Transverse colon (tissue), 4 donors: Measurements from ENCODE around the gene KIF18A. TPM values are rescaled to one million over a fixed set of nuclear protein-coding genes. Genes with fewer than 3 reads are reported as not detected.
"Not testable (repeated sequence)": the region's sequence is repeated elsewhere in the genome, so short reads cannot be mapped to it uniquely, and the experiment has no call there.

Source experiments
- DNase-seq: peaks from one replicate; pipeline ENCODE4 v3.0.0-alpha.2; 2019
- H3K27ac ChIP-seq, 4 donors: fragments of 200-600 bp; sonication (generic); 2 replicates each; pipeline ENCODE4 v1.5.1; 2016 to 2018; ENCODE audit warnings: inconsistent platforms in 4 of 4
- H3K27me3 ChIP-seq: fragments of 200-600 bp; sonication (generic); 2 replicates; pipeline ENCODE4 v1.5.1; 2017; ENCODE audit warnings: inconsistent platforms
- H3K36me3 ChIP-seq, 4 donors: fragments of 200-600 bp; sonication (generic); 2 replicates each; pipeline ENCODE4 v1.5.1; 2017 to 2019; ENCODE audit warnings: inconsistent platforms in 4 of 4
- H3K4me1 ChIP-seq, 4 donors: fragments of 200-600 bp; sonication (generic); 2 replicates each; pipeline ENCODE4 v1.5.1; 2017 to 2020; ENCODE audit warnings: inconsistent platforms in 4 of 4
- H3K4me3 ChIP-seq, 4 donors: fragments of 200-600 bp; sonication (generic); 1 replicate in 1 of 4; 2 replicates in 3 of 4; pipeline versions ENCODE4 v1.5.1 to v1.6.1; 2017 to 2019; ENCODE audit warnings: inconsistent platforms in 4 of 4
- H3K9me3 ChIP-seq, 2 donors: fragments of 200-600 bp; sonication (generic); 2 replicates each; pipeline ENCODE4 v1.5.1; 2017 to 2019; ENCODE audit warnings: inconsistent platforms in 2 of 2
- EP300 ChIP-seq: sonication (generic); formaldehyde crosslinking; IDR thresholded peaks from one replicate; pipeline ENCODE4 v1.6.1; 2017; ENCODE audit warnings: antibody characterized with exemption, low read depth
- POLR2A ChIP-seq: fragments of 450-650 bp; IDR thresholded peaks from one replicate; pipeline ENCODE4 v1.6.1; 2016; ENCODE audit warnings: antibody characterized with exemption, mild to moderate bottlenecking, moderate library complexity
- POLR2AphosphoS5 ChIP-seq, 3 donors: sonication (generic); formaldehyde crosslinking; IDR thresholded peaks; one replicate each; pipeline ENCODE4 v1.6.1; 2016; ENCODE audit warnings: antibody characterized with exemption in 3 of 3
- WGBS, 2 donors: methylation state at CpG; one replicate each; pipeline ENCODE4 v1.1.5; 2018; ENCODE audit warnings: low coverage in 1 of 2; 5-methylcytosine and 5-hydroxymethylcytosine counted together
- in situ Hi-C, 4 donors: fragments of 200-750 bp; cut with MboI; loops; one replicate each; pipeline versions ENCODE4 v1.15.0 to v1.15.1; 2017; ENCODE audit warnings: low sequenced_read_pairs in 3 of 4, low pct_ligation_motif_present in 1 of 4, low pct_unique_long_range_greater_than_20kb in 1 of 4
- intact Hi-C: fragments of 100-400 bp; cut with DNase I; formaldehyde crosslinking; loops from one replicate; pipeline ENCODE4 v1.15.1; 2023; ENCODE audit warnings: low total_unique reads
- total RNA-seq, 4 donors: library from RNA; depleted of rRNA; stranded (reverse); fragments of >200 nt; gene quantifications; one replicate each; pipeline ENCODE4 v1.1.0, GENCODE V29; 2016
- TF ChIP-seq, protein P1 (sequence below), 5 experiments: fragments of 200-600 bp in 3 of 5; fragments of 450-650 bp in 2 of 5; sonication (generic) in 3 of 5; IDR thresholded peaks; 1 replicate in 2 of 5; 2 replicates in 3 of 5; pipeline ENCODE4 v1.5.1; 2016 to 2017; ENCODE audit warnings: antibody characterized with exemption in 5 of 5, inconsistent platforms in 3 of 5, mild to moderate bottlenecking in 2 of 5, moderate library complexity in 1 of 5

The KIF18A gene
- total RNA-seq, 4 donors from 2014 or later: 0.20 to 1.8 (median 0.43) TPM

DNA sequence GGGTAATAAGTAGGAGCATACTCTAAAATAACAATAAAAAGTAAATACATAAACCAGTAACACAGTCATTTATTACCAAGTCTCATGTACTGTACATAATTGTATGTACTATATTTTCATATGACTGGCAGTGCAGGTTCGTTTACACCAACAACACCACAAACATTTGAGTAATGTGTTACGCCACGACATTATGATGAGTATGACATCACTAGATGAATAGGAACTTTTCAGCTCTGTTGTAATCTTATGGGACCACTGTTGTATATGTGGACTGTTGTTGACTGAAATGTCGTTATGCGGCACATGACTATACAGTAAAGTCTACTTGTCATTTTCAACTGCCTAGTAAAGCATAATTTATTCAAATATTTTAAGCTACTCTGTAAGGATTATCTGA is 18.6 kb downstream of the KIF18A start:
- WGBS, 2 donors: 88% methylated on average over 5 of the region's 5 CpGs
- H3K27me3 ChIP-seq: no peaks in the 10 kb centered on the region
- no peak for DNase-seq
- H3K4me3 ChIP-seq: no peak overlapping the region
- H3K4me1 ChIP-seq: no peaks in the 10 kb centered on the region
- no peaks in the 10 kb centered on the region for H3K9me3 ChIP-seq
- no peak for TF ChIP-seq POLR2AphosphoS5 (IDR thresholded peaks at IDR 0.05)
- TF ChIP-seq EP300: no peak
- TF ChIP-seq, protein P1, sequence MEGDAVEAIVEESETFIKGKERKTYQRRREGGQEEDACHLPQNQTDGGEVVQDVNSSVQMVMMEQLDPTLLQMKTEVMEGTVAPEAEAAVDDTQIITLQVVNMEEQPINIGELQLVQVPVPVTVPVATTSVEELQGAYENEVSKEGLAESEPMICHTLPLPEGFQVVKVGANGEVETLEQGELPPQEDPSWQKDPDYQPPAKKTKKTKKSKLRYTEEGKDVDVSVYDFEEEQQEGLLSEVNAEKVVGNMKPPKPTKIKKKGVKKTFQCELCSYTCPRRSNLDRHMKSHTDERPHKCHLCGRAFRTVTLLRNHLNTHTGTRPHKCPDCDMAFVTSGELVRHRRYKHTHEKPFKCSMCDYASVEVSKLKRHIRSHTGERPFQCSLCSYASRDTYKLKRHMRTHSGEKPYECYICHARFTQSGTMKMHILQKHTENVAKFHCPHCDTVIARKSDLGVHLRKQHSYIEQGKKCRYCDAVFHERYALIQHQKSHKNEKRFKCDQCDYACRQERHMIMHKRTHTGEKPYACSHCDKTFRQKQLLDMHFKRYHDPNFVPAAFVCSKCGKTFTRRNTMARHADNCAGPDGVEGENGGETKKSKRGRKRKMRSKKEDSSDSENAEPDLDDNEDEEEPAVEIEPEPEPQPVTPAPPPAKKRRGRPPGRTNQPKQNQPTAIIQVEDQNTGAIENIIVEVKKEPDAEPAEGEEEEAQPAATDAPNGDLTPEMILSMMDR (IDR thresholded peaks at IDR 0.05): no peak
- no peak for TF ChIP-seq POLR2A
- no peaks in the 10 kb centered on the region for H3K36me3 ChIP-seq
- H3K27ac ChIP-seq: no peak overlapping the region
- intact Hi-C loops (no loop called here), in situ Hi-C loops (no loop called here)

DNA sequence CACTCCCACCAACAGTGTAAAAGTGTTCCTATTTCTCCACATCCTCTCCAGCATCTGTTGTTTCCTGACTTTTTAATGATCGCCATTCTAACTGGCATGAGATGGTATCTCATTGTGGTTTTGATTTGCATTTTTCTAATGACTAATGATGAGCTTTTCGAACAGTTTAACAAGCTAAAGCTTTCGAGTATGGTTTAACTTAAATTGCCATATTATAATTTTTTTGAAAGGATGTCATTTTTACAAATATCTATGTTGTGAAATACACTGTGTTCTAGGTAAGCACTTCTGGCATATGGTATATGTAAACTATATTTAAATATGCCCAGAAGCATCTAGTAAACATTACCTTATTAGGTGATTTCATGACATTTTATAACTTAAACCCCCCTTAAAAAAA is 20.3 kb downstream of the KIF18A start:
- in situ Hi-C loops, intact Hi-C loops, H3K27me3 ChIP-seq, H3K9me3 ChIP-seq, H3K36me3 ChIP-seq, H3K27ac ChIP-seq, H3K4me1 ChIP-seq, H3K4me3 ChIP-seq, DNase-seq: not testable (repeated sequence)
- 94 to 96% methylated on average over 3 of the region's 3 CpGs for WGBS, 2 donors

DNA sequence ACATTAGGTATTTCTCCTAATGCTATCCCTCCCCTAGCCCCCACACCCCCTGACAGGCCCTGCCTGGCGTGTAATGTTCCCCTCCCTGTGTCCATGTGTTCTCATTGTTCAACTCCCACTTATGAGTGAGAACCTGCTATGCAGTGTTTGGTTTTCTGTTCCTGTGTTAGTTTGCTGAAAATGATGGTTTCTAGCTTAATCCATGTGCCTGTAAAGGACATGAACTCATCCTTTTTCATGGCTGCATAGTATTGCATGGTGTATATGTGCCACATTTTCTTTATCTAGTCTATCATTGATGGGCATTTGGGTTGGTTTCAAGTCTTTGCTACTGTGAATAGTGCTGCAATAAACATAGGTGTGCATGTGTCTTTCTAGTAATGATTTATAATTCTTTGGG is 20.8 kb downstream of the KIF18A start:
- 100% methylated on average over 1 of the region's 1 CpG for WGBS, 2 donors
- H3K27ac ChIP-seq, H3K4me1 ChIP-seq, H3K4me3 ChIP-seq, H3K27me3 ChIP-seq, in situ Hi-C loops, H3K36me3 ChIP-seq, H3K9me3 ChIP-seq, DNase-seq, intact Hi-C loops: not testable (repeated sequence)

DNA sequence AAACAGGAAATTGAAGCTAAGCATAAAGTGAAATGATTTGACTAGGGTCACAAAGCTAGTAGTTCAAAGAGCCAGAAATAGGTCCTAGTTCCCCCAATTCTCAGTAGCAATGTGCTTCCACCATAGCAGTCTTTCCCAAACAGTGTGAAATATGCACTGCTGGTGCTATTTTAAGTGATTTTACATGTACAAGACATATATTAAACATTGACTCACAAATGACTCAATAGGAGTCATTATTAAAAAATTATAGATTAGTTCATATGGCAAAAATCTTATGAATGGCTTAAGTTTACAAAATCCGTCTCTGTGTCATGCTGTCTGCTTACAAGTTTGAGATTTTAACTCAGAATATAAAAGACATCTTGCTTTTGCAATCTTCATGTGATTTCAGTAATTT is 21.4 kb downstream of the KIF18A start:
- no peak for DNase-seq
- Histone ChIP-seq H3K9me3 (no peaks in the 10 kb centered on the region), H3K27ac (no peak overlapping the region), H3K4me1 (no peaks in the 10 kb centered on the region), H3K36me3 (no peaks in the 10 kb centered on the region), H3K27me3 (no peaks in the 10 kb centered on the region), H3K4me3 (no peak overlapping the region)
- TF ChIP-seq POLR2AphosphoS5 (IDR thresholded peaks at IDR 0.05) (no peak), POLR2A (no peak), EP300 (no peak)
- TF ChIP-seq, protein P1 (IDR thresholded peaks at IDR 0.05): no peak
- WGBS, 2 donors: 93 to 100% methylated on average over 1 of the region's 1 CpG
- intact Hi-C loops: no loop called here
- in situ Hi-C loops: no loop called here

DNA sequence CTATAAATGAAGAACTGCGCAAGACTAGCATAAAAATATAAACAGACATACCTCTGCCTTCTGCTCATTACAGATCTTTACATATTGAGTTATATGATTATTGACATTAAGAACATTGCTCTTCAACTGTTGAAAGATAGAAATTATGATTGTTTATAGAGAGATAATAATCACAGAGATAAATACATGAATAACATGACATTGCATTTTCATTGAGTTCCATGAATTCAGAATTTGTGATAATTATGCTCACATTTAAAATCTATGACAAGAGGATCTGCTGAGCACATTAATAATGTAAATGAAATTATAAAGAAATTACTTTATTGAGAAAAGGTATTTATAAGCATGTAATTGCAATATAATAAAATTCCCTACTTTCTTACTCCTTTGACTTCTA is 24.8 kb downstream of the KIF18A start:
- intact Hi-C loops (no loop called here), in situ Hi-C loops (no loop called here)
- H3K9me3 ChIP-seq: no peaks in the 10 kb centered on the region
- no peak overlapping the region for H3K27ac ChIP-seq
- H3K4me3 ChIP-seq: no peak overlapping the region
- no peak for DNase-seq
- 98 to 100% methylated on average over 1 of the region's 1 CpG for WGBS, 2 donors
- H3K4me1 ChIP-seq: no peaks in the 10 kb centered on the region
- no peaks in the 10 kb centered on the region for H3K27me3 ChIP-seq
- H3K36me3 ChIP-seq: no peaks in the 10 kb centered on the region
- no peak for TF ChIP-seq POLR2AphosphoS5 (IDR thresholded peaks at IDR 0.05)
- TF ChIP-seq, protein P1 (IDR thresholded peaks at IDR 0.05): no peak
